ENCODE measurements around the gene NCK1.

Gene NCK1

GRCh38 chr3:136989781-136990524 is 127.9 kb downstream of the NCK1 start:
- DNase-seq: no peak

- no peak for DNase-seq
Observed at GRCh38 chr3:136990826-136991225, 128.8 kb downstream of the NCK1 start.

GRCh38 chr3:136992115-136992514 is 130.1 kb downstream of the NCK1 start:
- DNase-seq: no peak

- DNase-seq: no peak
Observed at GRCh38 chr3:136994772-136995516, 132.9 kb downstream of the NCK1 start.

- DNase-seq: no peak
Observed at GRCh38 chr3:136995652-136996051, 133.6 kb downstream of the NCK1 start.

Measured in CD4-positive, alpha-beta T cell treated with Interleukin-6 for 4 hours (primary cell).